Sigmoid colon (tissue), 7 donors: ENCODE results near the gene RELN. TPM values are rescaled to one million over a fixed set of nuclear protein-coding genes. Genes with fewer than 3 reads are reported as not detected.

Experiments
- DNase-seq: peaks from one replicate; pipeline ENCODE4 v3.0.0-alpha.2; 2019
- H3K27ac ChIP-seq, 4 donors: fragments of 200-600 bp; sonication (generic); one replicate each; pipeline ENCODE4 v1.5.1; 2016 to 2019; ENCODE audit warnings: mild to moderate bottlenecking in 1 of 4
- H3K27me3 ChIP-seq, 3 donors: fragments of 200-600 bp; sonication (generic); one replicate each; pipeline ENCODE4 v1.5.1; 2019; ENCODE audit warnings: mild to moderate bottlenecking in 1 of 3
- H3K36me3 ChIP-seq, 4 donors: fragments of 200-600 bp; sonication (generic); one replicate each; pipeline ENCODE4 v1.5.1; 2016 to 2019
- H3K4me1 ChIP-seq, 4 donors: fragments of 200-600 bp; sonication (generic); one replicate each; pipeline ENCODE4 v1.5.1; 2017 to 2019
- H3K4me3 ChIP-seq, 4 donors: fragments of 200-600 bp; sonication (generic); one replicate each; pipeline ENCODE4 v1.5.1; 2017 to 2019; ENCODE audit warnings: mild to moderate bottlenecking in 2 of 4, moderate library complexity in 1 of 4
- H3K9me3 ChIP-seq, 4 donors: fragments of 200-600 bp in 3 of 4; sonication (generic) in 3 of 4; one replicate each; pipeline versions ENCODE4 v1.5.1 to v1.6.1; 2013 to 2019
- CTCF ChIP-seq, 4 experiments: fragments of 450-650 bp in 3 of 4; fragments of 200-600 bp in 1 of 4; IDR thresholded peaks; one replicate each; pipeline ENCODE4 v1.5.1; 2016 to 2019; ENCODE audit warnings: antibody characterized with exemption in 4 of 4, mild to moderate bottlenecking in 3 of 4, moderate library complexity in 2 of 4
- EP300 ChIP-seq, 4 donors: sonication (generic); formaldehyde crosslinking; IDR thresholded peaks; one replicate each; pipeline ENCODE4 v1.6.1; 2017; ENCODE audit warnings: antibody characterized with exemption in 4 of 4
- POLR2A ChIP-seq, 2 donors: fragments of 450-650 bp; IDR thresholded peaks; one replicate each; pipeline ENCODE4 v1.6.1; 2016; ENCODE audit warnings: antibody characterized with exemption in 2 of 2, mild to moderate bottlenecking in 2 of 2, moderate library complexity in 2 of 2
- POLR2AphosphoS5 ChIP-seq, 4 donors: sonication (generic); formaldehyde crosslinking; IDR thresholded peaks; one replicate each; pipeline ENCODE4 v1.6.1; 2017; ENCODE audit warnings: antibody characterized with exemption in 4 of 4
- WGBS, 2 donors: extraction: QIAGEN DNeasy Blood & Tissue Kit; methylation state at CpG; one replicate each; pipeline ENCODE4 v1.1.7; 2013; 5-methylcytosine and 5-hydroxymethylcytosine counted together
- intact Hi-C: fragments of 100-400 bp; cut with DNase I; formaldehyde crosslinking; loops from one replicate; pipeline ENCODE4 v1.15.1; 2023
- polyA plus RNA-seq, 3 donors: library from polyadenylated mRNA; stranded (reverse); fragments of 200-250 nt; gene quantifications; one replicate each; pipeline ENCODE4 v1.2.3, GENCODE V29; 2013
- total RNA-seq, 4 donors: library from RNA; depleted of rRNA; stranded (reverse); fragments of >200 nt; gene quantifications; one replicate each; pipeline ENCODE4 v1.1.0, GENCODE V29; 2016
- donor health status: healthy with polysubstance abuse.
- donor health status: Bipolar disorder and iron deficiency.
- donor health status: healthy.

The RELN gene
- total and polyA plus RNA-seq, 7 donors = under 0.01 to 9.2 (median 4.3) TPM; not detected in 1

GRCh38 chr7:103996017-103996551 lies 6.6 kb upstream of the RELN start:
- Histone ChIP-seq H3K27me3 (peaks cover 0 to 2% (median 2%) of the 10 kb centered on the region in 3 donors), H3K4me1 (peaks cover 0 to under 1% (median 0%) of the 10 kb centered on the region in 4 donors), H3K36me3 (no peaks in the 10 kb centered on the region), H3K4me3 (no peak overlapping the region), H3K9me3 (no peaks in the 10 kb centered on the region), H3K27ac (no peak overlapping the region)
- intact Hi-C loops = no loop called here
- DNase-seq = no peak
- 73 to 78% methylated on average over 4 of the region's 4 CpGs for WGBS, 2 donors
- no peak for TF ChIP-seq POLR2AphosphoS5 (IDR thresholded peaks at IDR 0.05)
- TF ChIP-seq CTCF (IDR thresholded peaks at IDR 0.05) = no peak
- no peak for TF ChIP-seq POLR2A (IDR thresholded peaks at IDR 0.05)

- no peak overlapping the region for H3K4me3 ChIP-seq
- H3K27ac ChIP-seq = no peak overlapping the region
- H3K36me3 ChIP-seq = no peaks in the 10 kb centered on the region
- H3K27me3 ChIP-seq = peaks cover 0 to 7% (median 7%) of the 10 kb centered on the region in 3 donors
- peaks cover 0 to 4% (median under 1%) of the 10 kb centered on the region in 4 donors for H3K4me1 ChIP-seq
- no peak for TF ChIP-seq POLR2A (IDR thresholded peaks at IDR 0.05)
- no peaks in the 10 kb centered on the region for H3K9me3 ChIP-seq
- DNase-seq = no peak
- intact Hi-C loops = no loop called here
Measured at GRCh38 chr7:103995554-103995953, 6.1 kb upstream of the RELN start.

GRCh38 chr7:103993551-103993950 lies 4.1 kb upstream of the RELN start:
- peaks cover 4 to 26% (median 20%) of the 10 kb centered on the region in 3 donors for H3K27me3 ChIP-seq
- H3K4me3 ChIP-seq = no peak overlapping the region
- no peak for TF ChIP-seq CTCF (IDR thresholded peaks at IDR 0.05)
- H3K27ac ChIP-seq = no peak overlapping the region
- DNase-seq = no peak
- 88 to 93% methylated on average over 1 of the region's 1 CpG for WGBS, 2 donors
- intact Hi-C loops = no loop called here
- peaks cover 0 to 19% (median 17%) of the 10 kb centered on the region in 4 donors for H3K4me1 ChIP-seq
- H3K9me3 ChIP-seq = no peaks in the 10 kb centered on the region
- no peaks in the 10 kb centered on the region for H3K36me3 ChIP-seq

DNA sequence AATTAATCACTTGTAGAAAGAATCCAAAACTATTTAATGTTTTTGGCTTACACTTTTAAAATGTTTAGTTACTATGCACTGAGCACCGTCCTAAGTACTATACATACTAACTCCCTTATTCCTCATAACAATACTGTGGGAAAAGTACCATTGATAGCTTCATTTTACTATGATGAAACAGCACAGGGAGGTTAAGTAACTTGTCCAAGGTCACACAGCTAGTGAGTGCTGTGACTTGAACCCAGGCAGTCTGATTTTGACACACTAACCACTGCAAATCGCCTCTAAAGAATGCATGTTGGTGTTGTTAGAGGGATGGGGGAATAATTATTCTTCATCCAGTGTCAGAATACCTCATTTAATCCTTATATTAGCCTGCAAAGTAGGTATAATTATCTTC lies 1.9 kb upstream of the RELN start:
- TF ChIP-seq CTCF (IDR thresholded peaks at IDR 0.05) = no peak
- DNase-seq = no peak
- Histone ChIP-seq H3K27ac (no peak overlapping the region), H3K4me3 (no peak overlapping the region), H3K4me1 (peaks cover 0 to 20% (median 18%) of the 10 kb centered on the region in 4 donors), H3K36me3 (no peaks in the 10 kb centered on the region), H3K27me3 (peaks cover 4 to 41% (median 23%) of the 10 kb centered on the region in 3 donors), H3K9me3 (no peaks in the 10 kb centered on the region)
- intact Hi-C loops = no loop called here
- 56 to 66% methylated on average over 2 of the region's 2 CpGs for WGBS, 2 donors

DNA sequence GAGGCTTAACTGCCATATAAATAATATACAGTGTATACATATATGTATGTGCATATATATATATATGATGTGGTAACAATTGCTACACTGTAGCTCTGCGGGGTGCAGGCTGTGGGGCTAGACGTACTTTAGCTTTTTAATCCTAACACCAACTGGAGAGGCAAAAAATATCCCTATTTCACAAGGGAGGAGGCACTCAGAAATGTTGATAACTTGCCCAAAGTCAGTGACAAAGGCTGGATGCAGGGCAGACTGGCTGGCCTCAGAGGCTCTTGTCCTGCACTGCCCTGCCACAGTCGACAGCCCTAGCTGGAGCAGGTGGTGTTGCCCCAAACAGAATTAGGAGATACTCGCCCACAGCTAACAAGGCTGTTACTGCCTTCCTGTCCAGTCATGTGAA lies 1.5 kb upstream of the RELN start:
- no peaks in the 10 kb centered on the region for H3K36me3 ChIP-seq
- H3K9me3 ChIP-seq = no peaks in the 10 kb centered on the region
- intact Hi-C loops = no loop called here
- H3K27ac ChIP-seq = no peak overlapping the region
- DNase-seq = no peak
- TF ChIP-seq CTCF (IDR thresholded peaks at IDR 0.05) = no peak
- TF ChIP-seq POLR2AphosphoS5 (IDR thresholded peaks at IDR 0.05) = no peak
- no peak for TF ChIP-seq POLR2A (IDR thresholded peaks at IDR 0.05)
- TF ChIP-seq EP300 (IDR thresholded peaks at IDR 0.05) = no peak
- 44 to 49% methylated on average over 4 of the region's 4 CpGs for WGBS, 2 donors
- peaks cover 0 to 20% (median 18%) of the 10 kb centered on the region in 4 donors for H3K4me1 ChIP-seq
- no peak overlapping the region for H3K4me3 ChIP-seq
- H3K27me3 ChIP-seq = peaks cover 4 to 41% (median 23%) of the 10 kb centered on the region in 3 donors
